H1 (cell line): ENCODE results near the gene CXorf65. TPM values are rescaled to one million over a fixed set of nuclear protein-coding genes. Genes with fewer than 3 reads are reported as not detected.

Experiments used
- CTCF ChIA-PET: fragments of 300-600 bp; sonication (Branson Sonifier 250); formaldehyde crosslinking; loops from one replicate; lab custom pipeline; 2021; ENCODE audit not compliant: partially characterized antibody; lab: Charles Lee
- POLR2A ChIA-PET: fragments of 300-600 bp; sonication (Branson Sonifier 250); formaldehyde crosslinking; loops from one replicate; lab custom pipeline; 2021; ENCODE audit warnings: inconsistent platforms; ENCODE audit not compliant: partially characterized antibody; lab: Charles Lee
- DNase-seq, 2 experiments: peaks; one replicate each; pipeline versions ENCODE4 v3.0.0 to v3.0.0-alpha.2; 2010 to 2022; ENCODE audit warnings: low spot score in 2 of 2, low read depth in 1 of 2, mixed read lengths in 1 of 2
- FAIRE-seq: peaks from 2 replicates; lab custom pipeline; 2011; peaks lifted over from hg19 to GRCh38; lab: Jason Lieb, UNC
- H2AFZ ChIP-seq: 2 replicates; pipeline ENCODE4 v1.8.1; 2012; ENCODE audit warnings: low read length, inconsistent platforms
- H2AK5ac ChIP-seq: 2 replicates; pipeline ENCODE4 v1.6.1; 2013; ENCODE audit warnings: low read depth, low read length
- H2BK120ac ChIP-seq: replicated peaks from 2 replicates; pipeline ENCODE3; 2013; ENCODE audit warnings: low read depth, low read length, inconsistent platforms
- H2BK12ac ChIP-seq: 2 replicates; pipeline ENCODE4 v1.6.1; 2013; ENCODE audit warnings: low read depth, low read length
- H2BK15ac ChIP-seq: 2 replicates; pipeline ENCODE4 v1.6.1; 2013; ENCODE audit warnings: low read length
- H2BK20ac ChIP-seq: 2 replicates; pipeline ENCODE4 v1.6.1; 2013; ENCODE audit warnings: low read length
- H2BK5ac ChIP-seq: 2 replicates; pipeline ENCODE4 v1.6.1; 2013; ENCODE audit warnings: low read depth, low read length
- H3K14ac ChIP-seq: 2 replicates; pipeline ENCODE4 v1.6.1; 2013; ENCODE audit warnings: inconsistent platforms; ENCODE audit not compliant: insufficient read length
- H3K18ac ChIP-seq: 2 replicates; pipeline ENCODE4 v1.6.1; 2013; ENCODE audit warnings: low read length; ENCODE audit errors: extremely low read depth
- H3K23ac ChIP-seq: 2 replicates; pipeline ENCODE4 v1.6.1; 2013; ENCODE audit warnings: inconsistent platforms; ENCODE audit not compliant: insufficient read length
- H3K23me2 ChIP-seq: 2 replicates; pipeline ENCODE4 v1.6.1; 2013; ENCODE audit warnings: low read depth, low read length
- H3K27ac ChIP-seq: 2 replicates; pipeline ENCODE4 v1.6.1; 2011; ENCODE audit warnings: low read depth, low read length, inconsistent platforms
- H3K27me3 ChIP-seq, 4 experiments: replicated peaks in 1 of 4; 1 replicate in 1 of 4; 2 replicates in 3 of 4; pipeline versions ENCODE4 v1.6.1 to v1.8.1; 2011 to 2013; ENCODE audit warnings: low read length in 3 of 4, mild to moderate bottlenecking in 3 of 4, inconsistent platforms in 2 of 4, mixed read lengths in 2 of 4, moderate library complexity in 1 of 4; ENCODE audit not compliant: control insufficient read depth in 3 of 4, insufficient read depth in 3 of 4; ENCODE audit errors: extremely low read depth in 1 of 4
- H3K36me3 ChIP-seq, 4 experiments: 2 replicates each; pipeline versions ENCODE4 v1.6.1 to v1.8.1; 2011 to 2013; ENCODE audit warnings: mild to moderate bottlenecking in 4 of 4, low read length in 3 of 4, moderate library complexity in 2 of 4, control low read depth in 1 of 4, inconsistent platforms in 1 of 4; ENCODE audit not compliant: insufficient read depth in 4 of 4, control insufficient read depth in 2 of 4
- H3K4ac ChIP-seq: replicated peaks from 2 replicates; pipeline ENCODE3; 2013; ENCODE audit warnings: low read length, low read depth, mixed read lengths, inconsistent platforms; ENCODE audit not compliant: insufficient read length
- H3K4me1 ChIP-seq, 4 experiments: replicated peaks in 1 of 4; 1 replicate in 1 of 4; 2 replicates in 3 of 4; pipeline versions ENCODE4 v1.6.1 to v1.8.1; 2011 to 2013; ENCODE audit warnings: low read length in 3 of 4, inconsistent platforms in 2 of 4, mixed read lengths in 1 of 4; ENCODE audit not compliant: insufficient read depth in 4 of 4, control insufficient read depth in 3 of 4
- H3K4me2 ChIP-seq, 2 experiments: 2 replicates each; pipeline versions ENCODE4 v1.6.1 to v1.8.1; 2011 to 2013; ENCODE audit warnings: low read depth in 2 of 2, low read length in 2 of 2, control low read depth in 1 of 2, inconsistent platforms in 1 of 2, mild to moderate bottlenecking in 1 of 2; ENCODE audit not compliant: insufficient read depth in 1 of 2
- H3K4me3 ChIP-seq, 4 experiments: fragments of 200-600, 300-600 bp in 1 of 4; sonication (generic), shearing (Covaris generic), sonication (Bioruptor Twin) in 1 of 4; 2 replicates each; pipeline versions ENCODE4 v1.5.1 to v1.8.1; 2011 to 2016; ENCODE audit warnings: low read length in 4 of 4, low read depth in 3 of 4, control low read depth in 2 of 4, inconsistent platforms in 2 of 4, mild to moderate bottlenecking in 2 of 4, mixed read lengths in 1 of 4, moderate library complexity in 1 of 4; ENCODE audit not compliant: insufficient read depth in 2 of 4; ENCODE audit errors: extremely low read depth in 1 of 4
- H3K56ac ChIP-seq: replicated peaks from 2 replicates; pipeline ENCODE3; 2013; ENCODE audit warnings: low read depth, mild to moderate bottlenecking, mixed read lengths, low read length, inconsistent platforms; ENCODE audit not compliant: insufficient read length
- H3K79me1 ChIP-seq: 2 replicates; pipeline ENCODE4 v1.6.1; 2013; ENCODE audit warnings: low read depth, low read length, control low read depth
- H3K79me2 ChIP-seq, 2 experiments: 2 replicates each; pipeline versions ENCODE4 v1.6.1 to v1.8.1; 2012 to 2013; ENCODE audit warnings: low read length in 2 of 2, mild to moderate bottlenecking in 2 of 2, inconsistent platforms in 1 of 2; ENCODE audit not compliant: insufficient read depth in 2 of 2, control insufficient read depth in 1 of 2
- H3K9ac ChIP-seq, 4 experiments: replicated peaks in 1 of 4; 1 replicate in 1 of 4; 2 replicates in 3 of 4; pipeline versions ENCODE4 v1.6.1 to v1.8.1; 2011 to 2013; ENCODE audit warnings: low read depth in 3 of 4, low read length in 3 of 4, control low read depth in 2 of 4, mild to moderate bottlenecking in 2 of 4, moderate library complexity in 2 of 4, inconsistent platforms in 1 of 4; ENCODE audit errors: extremely low read depth in 1 of 4
- H3K9me3 ChIP-seq, 2 experiments: 2 replicates each; pipeline versions ENCODE4 v1.6.1 to v1.8.1; 2012 to 2013; ENCODE audit warnings: mild to moderate bottlenecking in 2 of 2, moderate library complexity in 2 of 2, control low read depth in 1 of 2, inconsistent platforms in 1 of 2, low read depth in 1 of 2, low read length in 1 of 2, mixed read lengths in 1 of 2; ENCODE audit not compliant: insufficient read depth in 2 of 2
- H4K20me1 ChIP-seq, 2 experiments: replicated peaks in 1 of 2; 2 replicates each; pipeline versions ENCODE3 to v1.8.1; 2011 to 2013; ENCODE audit warnings: inconsistent platforms in 2 of 2, low read length in 2 of 2, mild to moderate bottlenecking in 1 of 2; ENCODE audit not compliant: insufficient read depth in 2 of 2, control insufficient read depth in 1 of 2
- H4K5ac ChIP-seq: 2 replicates; pipeline ENCODE4 v1.6.1; 2013; ENCODE audit warnings: low read length, low read depth, mixed read lengths, inconsistent platforms; ENCODE audit not compliant: insufficient read length
- H4K8ac ChIP-seq: 2 replicates; pipeline ENCODE4 v1.8.0; 2013; ENCODE audit warnings: mild to moderate bottlenecking, moderate library complexity, low read length, inconsistent platforms; ENCODE audit not compliant: insufficient read depth; ENCODE audit errors: extremely low read depth
- H4K91ac ChIP-seq: replicated peaks from 2 replicates; pipeline ENCODE3; 2013; ENCODE audit warnings: low read length, mixed read lengths, inconsistent platforms; ENCODE audit not compliant: insufficient read length
- CHD1 ChIP-seq: IDR thresholded peaks from 2 replicates; pipeline ENCODE4 v1.6.1; 2012; ENCODE audit warnings: low read depth, low read length, improper control_type of control experiment
- GABPA ChIP-seq: IDR thresholded peaks from 2 replicates; pipeline ENCODE4 v1.6.1; 2011; ENCODE audit warnings: mild to moderate bottlenecking, low read length, moderate library complexity, borderline replicate concordance; ENCODE audit not compliant: insufficient read depth
- KDM1A ChIP-seq: fragments of 200-600, 300-600 bp; sonication (generic); IDR thresholded peaks from 2 replicates; pipeline ENCODE4 v1.7.1; 2016; ENCODE audit warnings: mild to moderate bottlenecking, low read length, borderline replicate concordance
- NRF1 ChIP-seq: IDR thresholded peaks from 2 replicates; pipeline ENCODE4 v1.6.1; 2011; ENCODE audit warnings: mild to moderate bottlenecking, low read depth, low read length, improper control_type of control experiment
- PHF8 ChIP-seq: fragments of 200-600 bp; sonication (generic); conservative IDR thresholded peaks from 2 replicates; pipeline ENCODE4 v1.7.1; 2012; ENCODE audit warnings: low read depth, mild to moderate bottlenecking, inconsistent platforms, low read length, moderate library complexity
- SIRT6 ChIP-seq: IDR thresholded peaks from one replicate; pipeline ENCODE4 v1.7.1; 2012; ENCODE audit warnings: low read length, inconsistent platforms
- SRF ChIP-seq: IDR thresholded peaks from 2 replicates; pipeline ENCODE4 v1.6.1; 2011; ENCODE audit warnings: mild to moderate bottlenecking, low read depth, low read length, moderate library complexity
- WGBS, 2 experiments: shearing (Covaris generic) in 1 of 2; methylation state at CpG; one replicate each; pipeline versions ENCODE4 v1.1.6 to v1.1.7; 2013 to 2015; ENCODE audit warnings: low lambda C conversion rate in 2 of 2, mixed read lengths in 2 of 2, inconsistent platforms in 1 of 2, low coverage in 1 of 2, missing lambda C conversion rate in 1 of 2; ENCODE audit not compliant: insufficient replicate concordance in 2 of 2, insufficient coverage in 1 of 2, insufficient read length in 1 of 2; ENCODE audit errors: extremely low coverage in 1 of 2, missing lambda C conversion rate in 1 of 2; 5-methylcytosine and 5-hydroxymethylcytosine counted together
- polyA plus RNA-seq, 7 experiments: library from polyadenylated mRNA; depleted of rRNA in 3 of 7; stranded (reverse) in 5 of 7; unstranded in 2 of 7; fragments of >200 nt in 5 of 7; fragments of 200-250 nt in 2 of 7; gene quantifications; 1 replicate in 5 of 7; 2 replicates in 1 of 7; 4 replicates in 1 of 7; pipeline versions ENCODE4 v1.2.1 to v1.2.3, GENCODE V29; 2011 to 2013; ENCODE audit warnings: missing spikeins in 2 of 7, mixed read lengths in 2 of 7
- total RNA-seq: library from RNA; stranded (reverse); fragmentation: NEBNext Ultra II Directional; extraction: Animal tissue kit (Norgen Biotek cat#: 25700); gene quantifications from 2 replicates; pipeline ENCODE4 v1.2.1, GENCODE V29; 2021

CXorf65 gene
- total and polyA plus RNA-seq, 2 of the 8 experiments (the other 6 are each of a cell fraction or from before 2014, with no cell fraction given): not detected

- H3K79me2 ChIP-seq: peaks cover 0 to 21% of the 10 kb centered on the region in 2 experiments; a peak in 3 of 4 replicates
- H4K5ac ChIP-seq: no peak overlapping the region
- no peak overlapping the region for H3K14ac ChIP-seq
- H4K20me1 ChIP-seq: no peaks in the 10 kb centered on the region
- POLR2A ChIA-PET: no interaction called here
- no peak overlapping the region for H2AK5ac ChIP-seq
- H3K9ac ChIP-seq: no peak overlapping the region
- H3K79me1 ChIP-seq: no peaks in the 10 kb centered on the region
- WGBS, 2 experiments: 92% methylated on average over 2 of the region's 5 CpGs; no CpG with 5 or more reads in 1 of the 2 experiments
- no peak overlapping the region for H3K27ac ChIP-seq
- H3K4ac ChIP-seq: no peak overlapping the region
- CTCF ChIA-PET: no interaction called here
- H3K4me1 ChIP-seq: no peaks in the 10 kb centered on the region; a peak in 2 of 7 replicates
- no peak overlapping the region for H3K4me3 ChIP-seq
- no peak overlapping the region for H2AFZ ChIP-seq
- FAIRE-seq: no peak
- TF ChIP-seq SIRT6: no peak
- no peak for TF ChIP-seq GABPA
- no peak for TF ChIP-seq NRF1
- no peak for TF ChIP-seq KDM1A
- no peak for TF ChIP-seq CHD1
- TF ChIP-seq PHF8: no peak
- TF ChIP-seq SRF: no peak
- H2BK120ac ChIP-seq: no peak overlapping the region
- no peak overlapping the region for H3K23ac ChIP-seq
- no peak for DNase-seq
- H3K9me3 ChIP-seq: no peaks in the 10 kb centered on the region
- H2BK20ac ChIP-seq: no peak overlapping the region
- H3K18ac ChIP-seq: no peak overlapping the region
- no peaks in the 10 kb centered on the region for H3K36me3 ChIP-seq
- no peak overlapping the region for H3K56ac ChIP-seq
- no peak overlapping the region for H2BK12ac ChIP-seq
- H4K8ac ChIP-seq: no peak overlapping the region
- H3K27me3 ChIP-seq: no peaks in the 10 kb centered on the region
- no peaks in the 10 kb centered on the region; the same call in 1 of the 2 replicates for H3K23me2 ChIP-seq
- no peak overlapping the region for H2BK5ac ChIP-seq
- H4K91ac ChIP-seq: no peak overlapping the region
- H3K4me2 ChIP-seq: no peak overlapping the region
- no peak overlapping the region for H2BK15ac ChIP-seq
Observed at GRCh38 chrX:71070531-71070930, 36.0 kb downstream of the CXorf65 start.
